ENCODE results near the gene IGFBP1.

DNA sequence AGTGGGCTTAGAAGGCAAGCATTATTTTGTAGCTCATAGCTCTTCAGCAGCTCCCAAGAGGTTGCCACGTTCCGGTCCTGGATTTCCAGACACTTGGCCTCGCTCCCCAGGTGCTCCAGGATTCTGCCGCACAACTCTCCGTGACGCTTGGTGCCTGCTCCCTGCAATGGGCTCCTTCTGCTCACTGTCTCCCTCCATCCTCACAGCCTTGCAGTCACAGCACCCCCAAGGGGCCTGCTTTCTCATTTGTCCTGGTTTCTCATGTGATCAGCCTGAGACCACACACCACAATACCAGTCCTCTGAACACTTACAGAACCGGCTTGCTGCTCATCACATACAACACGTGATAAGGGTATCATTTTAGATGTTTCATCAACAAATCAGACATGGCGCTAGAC is 23.0 kb downstream of the IGFBP1 start:
- TF ChIP-seq, protein P1, sequence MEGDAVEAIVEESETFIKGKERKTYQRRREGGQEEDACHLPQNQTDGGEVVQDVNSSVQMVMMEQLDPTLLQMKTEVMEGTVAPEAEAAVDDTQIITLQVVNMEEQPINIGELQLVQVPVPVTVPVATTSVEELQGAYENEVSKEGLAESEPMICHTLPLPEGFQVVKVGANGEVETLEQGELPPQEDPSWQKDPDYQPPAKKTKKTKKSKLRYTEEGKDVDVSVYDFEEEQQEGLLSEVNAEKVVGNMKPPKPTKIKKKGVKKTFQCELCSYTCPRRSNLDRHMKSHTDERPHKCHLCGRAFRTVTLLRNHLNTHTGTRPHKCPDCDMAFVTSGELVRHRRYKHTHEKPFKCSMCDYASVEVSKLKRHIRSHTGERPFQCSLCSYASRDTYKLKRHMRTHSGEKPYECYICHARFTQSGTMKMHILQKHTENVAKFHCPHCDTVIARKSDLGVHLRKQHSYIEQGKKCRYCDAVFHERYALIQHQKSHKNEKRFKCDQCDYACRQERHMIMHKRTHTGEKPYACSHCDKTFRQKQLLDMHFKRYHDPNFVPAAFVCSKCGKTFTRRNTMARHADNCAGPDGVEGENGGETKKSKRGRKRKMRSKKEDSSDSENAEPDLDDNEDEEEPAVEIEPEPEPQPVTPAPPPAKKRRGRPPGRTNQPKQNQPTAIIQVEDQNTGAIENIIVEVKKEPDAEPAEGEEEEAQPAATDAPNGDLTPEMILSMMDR (IDR thresholded peaks at IDR 0.05), result no peak
- TF ChIP-seq ZFX (IDR thresholded peaks at IDR 0.05; ENCODE audit: borderline replicate concordance), result no peak
